IPS-NIHi11 (cell line): ENCODE data around the gene APOBEC3H.

Experiments used
- DNase-seq: peaks from one replicate; pipeline ENCODE4 v3.0.0; 2012; ENCODE audit warnings: mixed read lengths, low spot score

Gene APOBEC3H

GRCh38 chr22:39081016-39081415 is 16.0 kb upstream of the APOBEC3H start:
- DNase-seq: no peak

GRCh38 chr22:39081598-39081997 is 15.4 kb upstream of the APOBEC3H start:
- DNase-seq: no peak

DNA sequence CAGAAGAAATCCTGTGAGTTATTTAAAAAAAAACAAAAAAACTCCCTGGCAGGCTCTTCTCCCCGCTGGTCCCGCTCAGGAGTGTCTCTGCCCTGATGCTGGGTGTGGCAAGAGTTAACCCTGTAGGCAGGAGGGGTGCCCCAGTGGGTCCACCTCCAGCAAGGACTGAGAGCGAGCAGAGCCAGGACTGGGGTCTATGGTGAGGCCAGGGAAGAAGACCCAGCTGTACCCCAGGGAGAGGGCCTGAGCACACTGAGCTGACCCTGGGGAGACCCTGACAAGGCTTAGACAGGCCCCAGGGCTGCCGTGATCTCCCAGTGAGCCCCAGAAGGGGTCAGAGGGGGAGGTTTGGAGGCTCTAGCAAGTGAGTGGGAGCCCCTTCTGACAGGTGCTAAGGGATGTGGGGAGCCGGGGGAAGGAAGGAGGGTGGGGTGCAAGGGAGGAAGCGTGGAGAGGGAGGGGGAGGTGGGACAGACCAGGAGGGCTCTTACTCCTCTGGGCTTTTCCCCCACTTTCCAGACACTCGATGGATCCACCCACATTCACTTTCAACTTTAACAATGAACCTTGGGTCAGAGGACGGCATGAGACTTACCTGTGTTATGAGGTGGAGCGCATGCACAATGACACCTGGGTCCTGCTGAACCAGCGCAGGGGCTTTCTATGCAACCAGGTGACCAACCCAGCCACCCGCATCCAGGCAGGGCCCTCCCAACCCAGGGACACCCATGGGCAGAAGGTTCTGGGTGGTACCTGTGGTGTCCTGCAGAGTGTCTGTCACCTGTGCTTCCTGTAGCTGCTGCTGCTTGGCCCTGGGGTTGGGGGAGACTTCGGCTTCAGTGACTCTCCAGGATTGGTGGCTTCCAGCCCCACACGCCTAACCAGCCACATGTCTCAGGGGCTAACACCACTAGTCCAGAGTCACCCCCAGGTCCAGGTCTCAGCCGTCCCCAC is 13.6 kb upstream of the APOBEC3H start:
- DNase-seq: no peak

- no peak for DNase-seq
Observed at GRCh38 chr22:39084666-39085065, 12.4 kb upstream of the APOBEC3H start.

- DNase-seq: no peak
Observed at GRCh38 chr22:39087098-39087497, 9.9 kb upstream of the APOBEC3H start.

DNA sequence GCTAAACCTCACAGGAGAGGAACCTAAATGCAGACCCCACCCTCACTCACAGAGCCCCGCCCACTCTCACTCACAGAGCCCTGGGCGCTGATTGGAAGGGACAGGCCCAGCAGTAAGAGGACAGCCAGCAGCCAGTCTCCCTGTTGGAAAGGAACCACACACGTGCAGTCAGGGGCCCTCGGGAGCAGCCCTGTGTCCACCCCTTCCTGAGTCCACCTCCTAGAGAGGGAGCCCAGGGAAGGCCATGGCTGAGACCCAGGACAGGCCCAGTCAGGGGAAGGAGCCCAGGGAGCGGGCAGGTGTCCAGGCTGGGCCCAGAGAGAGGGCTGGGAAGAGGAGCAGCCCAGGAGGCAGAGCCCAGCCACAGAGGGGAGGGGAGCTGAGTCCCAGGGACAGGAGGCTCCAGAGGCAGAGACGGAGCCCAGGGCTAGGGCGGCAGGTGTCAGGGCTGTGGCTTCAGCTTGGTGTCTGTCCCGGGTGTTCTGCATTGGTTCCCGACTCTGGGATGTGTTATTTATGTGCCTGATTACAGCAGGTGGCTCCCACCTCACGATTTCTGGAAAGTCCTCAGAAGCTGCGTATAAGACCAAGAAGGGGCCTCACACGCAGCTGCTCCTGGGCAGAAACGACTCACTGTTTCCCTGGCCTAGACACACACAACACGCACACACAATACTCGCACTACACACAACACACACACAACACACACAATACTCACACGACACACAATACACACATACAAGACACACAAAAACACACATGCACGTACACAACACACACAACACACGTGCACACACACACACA is 9.0 kb upstream of the APOBEC3H start:
- peak; percentile 47 for DNase-seq

- DNase-seq: no peak
Observed at GRCh38 chr22:39088685-39089032, 8.4 kb upstream of the APOBEC3H start.

- DNase-seq: no peak
Observed at GRCh38 chr22:39089928-39090327, 7.1 kb upstream of the APOBEC3H start.

DNA sequence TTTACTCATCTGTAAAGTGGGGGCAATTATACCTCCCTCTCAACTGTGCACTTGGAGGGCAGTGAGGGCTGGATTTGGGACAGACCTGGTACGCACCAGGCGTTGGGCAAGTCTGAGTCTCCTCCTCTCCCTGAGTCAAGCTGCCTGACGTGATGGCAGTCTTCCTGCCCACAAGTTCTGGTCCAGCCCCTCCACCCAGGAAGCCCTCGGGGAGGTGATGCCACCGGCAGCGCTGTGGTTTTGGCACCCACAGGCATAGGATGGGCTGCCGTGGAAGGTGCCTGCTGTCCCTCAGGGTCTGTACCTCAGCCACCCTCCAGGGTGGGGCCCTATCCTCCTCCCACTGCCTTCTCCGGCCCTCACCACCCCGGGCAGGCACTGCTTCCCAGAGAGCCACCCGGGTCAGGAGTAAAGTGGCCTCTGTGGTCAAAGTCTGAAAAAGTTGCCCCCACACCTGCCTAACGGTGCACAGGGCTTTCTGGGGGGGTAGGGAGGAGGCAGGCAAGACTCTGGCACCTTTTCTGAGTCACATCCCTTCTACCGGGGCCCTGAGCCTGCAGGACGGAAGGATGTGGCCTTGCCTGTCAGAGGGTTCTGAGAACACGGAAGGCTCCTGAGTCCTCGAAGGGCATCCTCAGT is 6.5 kb upstream of the APOBEC3H start:
- no peak for DNase-seq

DNA sequence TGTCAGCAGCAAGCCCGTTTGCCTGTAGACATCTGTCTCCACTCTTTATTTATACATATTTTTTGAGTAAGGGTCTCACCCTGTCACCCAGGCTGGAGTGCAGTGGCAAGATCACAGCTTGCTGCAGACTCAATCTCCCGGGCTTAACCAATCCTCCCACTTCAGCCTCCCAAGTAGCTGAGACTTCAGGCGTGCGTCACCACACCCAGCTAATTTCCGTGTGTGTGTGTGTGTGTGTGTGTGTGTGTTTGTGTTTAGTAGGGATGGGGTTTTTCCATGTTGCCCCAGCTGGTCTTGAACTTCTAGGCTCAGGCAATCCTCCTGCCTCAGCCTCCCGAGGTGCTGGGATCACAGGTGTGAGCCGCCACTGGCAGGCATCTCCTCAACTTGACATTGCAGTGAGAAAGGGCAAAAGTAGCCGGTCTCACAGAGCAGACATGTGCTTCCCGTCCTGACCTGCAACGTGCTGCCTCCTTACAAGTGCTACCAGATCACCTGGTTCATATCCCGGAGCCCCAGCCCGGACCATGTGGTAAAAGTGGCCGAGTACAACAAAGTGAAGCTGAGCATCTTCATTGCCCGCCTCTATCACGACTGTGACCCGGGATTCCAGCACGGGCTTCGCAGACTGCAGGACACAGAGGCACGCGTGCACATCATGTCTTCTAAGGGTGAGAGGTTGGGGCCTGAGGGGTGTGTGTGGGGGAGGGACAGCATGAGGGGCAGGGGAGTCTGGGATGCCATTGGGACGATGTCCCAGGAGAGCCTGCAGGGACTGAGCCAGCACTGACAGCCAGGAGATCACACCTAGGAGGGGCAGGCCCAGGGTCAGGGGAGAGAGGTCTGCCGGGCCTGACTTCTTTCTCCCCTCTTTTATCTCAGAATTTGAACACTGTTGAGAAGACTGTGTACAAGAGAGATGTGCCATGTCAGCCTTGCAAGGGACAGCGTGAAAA is 5.6 kb upstream of the APOBEC3H start:
- no peak for DNase-seq

DNA sequence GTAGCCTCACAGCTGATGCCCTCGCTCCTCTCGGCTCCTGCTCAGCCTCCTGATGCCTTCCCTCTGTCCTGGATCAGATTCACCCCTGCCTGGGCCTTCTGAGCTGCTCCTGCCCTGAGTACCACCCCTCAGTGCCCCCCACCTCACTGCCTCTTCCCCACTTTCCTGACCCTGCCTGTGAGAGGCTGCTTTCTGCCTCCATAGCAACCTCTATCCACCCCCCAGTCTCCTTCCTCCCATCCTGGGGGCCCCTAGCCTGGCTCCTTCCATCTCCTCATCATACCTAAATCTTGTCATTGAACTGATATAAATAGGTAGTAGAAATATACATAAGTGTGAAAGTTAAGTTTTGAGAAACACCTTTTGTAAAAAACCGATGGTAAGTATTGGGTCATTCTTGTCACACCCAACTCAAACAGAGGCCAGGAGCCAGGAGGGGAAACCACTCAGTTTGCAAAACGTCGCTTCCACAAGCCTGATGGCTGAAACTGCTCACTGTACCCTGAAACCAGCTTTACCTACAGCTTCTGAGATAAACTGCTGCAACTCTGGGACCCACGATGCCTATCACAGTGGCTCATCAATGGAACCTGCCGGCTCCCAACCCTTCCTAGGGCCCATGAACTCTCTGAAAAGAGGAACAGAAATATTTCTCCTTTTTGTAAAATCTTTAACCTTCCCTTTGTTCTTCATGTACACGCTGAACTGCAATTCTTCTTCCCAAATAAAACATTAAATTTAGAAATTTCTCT is 4.8 kb upstream of the APOBEC3H start:
- no peak for DNase-seq

GRCh38 chr22:39094717-39095389 is 2.2 kb upstream of the APOBEC3H start:
- DNase-seq: no peak

DNA sequence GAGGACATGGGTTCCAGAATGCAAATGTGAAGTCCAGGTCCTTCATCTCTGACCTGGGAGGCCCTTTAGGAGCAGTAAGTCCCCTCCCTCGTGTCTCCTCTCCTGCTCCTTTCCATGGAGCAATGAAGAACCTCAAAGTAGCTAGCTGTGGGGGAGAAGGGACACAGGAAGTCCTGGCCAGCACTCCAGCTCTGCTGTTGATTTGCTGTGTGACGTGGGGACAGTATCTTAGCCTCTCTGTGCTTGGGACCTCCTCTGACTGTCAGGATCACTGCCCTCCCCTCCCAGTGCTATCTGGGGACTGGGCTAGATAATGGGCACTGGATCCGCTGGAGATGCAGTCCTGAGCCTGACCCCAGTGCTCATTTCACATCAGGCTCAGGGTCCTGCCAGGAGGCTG is 1.1 kb upstream of the APOBEC3H start:
- DNase-seq: no peak

GRCh38 chr22:39098026-39098425 is 982 bp downstream of the APOBEC3H start:
- peak; percentile 68 for DNase-seq

- DNase-seq: no peak
Observed at GRCh38 chr22:39098576-39098975, 1.5 kb downstream of the APOBEC3H start.

- DNase-seq: no peak
Observed at GRCh38 chr22:39101226-39101625, 4.2 kb downstream of the APOBEC3H start.

DNA sequence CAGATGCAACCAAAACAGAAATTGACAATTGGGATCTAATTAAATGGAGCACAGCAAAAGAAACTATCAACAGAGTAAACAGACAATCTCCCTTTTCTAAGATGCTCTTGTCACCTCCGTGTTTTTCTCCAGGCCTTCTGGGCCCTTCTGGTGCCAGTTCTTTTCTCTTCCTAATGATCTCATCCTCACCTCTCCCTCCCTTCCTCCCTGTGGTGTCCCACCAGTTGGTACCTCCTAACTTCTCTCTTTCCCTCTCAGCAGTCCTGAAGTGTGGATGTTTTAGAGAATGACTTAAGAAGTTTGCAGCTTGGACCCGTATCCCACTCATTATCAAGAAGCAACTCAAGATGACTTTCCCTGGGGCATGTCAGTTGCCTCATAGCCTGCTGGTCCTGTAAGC is 6.4 kb downstream of the APOBEC3H start:
- DNase-seq: no peak

GRCh38 chr22:39106326-39106725 is 9.3 kb downstream of the APOBEC3H start:
- no peak for DNase-seq

- no peak for DNase-seq
Observed at GRCh38 chr22:39108487-39108886, 11.4 kb downstream of the APOBEC3H start.

- DNase-seq: no peak
Observed at GRCh38 chr22:39109361-39109760, 12.3 kb downstream of the APOBEC3H start.
